Activated CD8-positive, alpha-beta memory T cell treated with anti-CD3 and anti-CD28 coated beads, Interleukin-2, amount 50 U/mL, for 48 hours (primary cell): ENCODE data around the gene MBOAT2.
"Not testable (repeated sequence)": the region's sequence is repeated elsewhere in the genome, so short reads cannot be mapped to it uniquely, and the experiment has no call there.

Source experiments
- DNase-seq: peaks from one replicate; pipeline ENCODE4 v3.0.0-alpha.2; 2020

The MBOAT2 gene

GRCh38 chr2:8989536-8990079 lies 13.9 kb downstream of the MBOAT2 start:
- DNase-seq: no peak

GRCh38 chr2:8987410-8987809 lies 16.1 kb downstream of the MBOAT2 start:
- DNase-seq: no peak

GRCh38 chr2:8986327-8986976 lies 17.0 kb downstream of the MBOAT2 start:
- no peak for DNase-seq

- DNase-seq: no peak
Observed at GRCh38 chr2:8985561-8986326, 17.7 kb downstream of the MBOAT2 start.

GRCh38 chr2:8984855-8985254 lies 18.6 kb downstream of the MBOAT2 start:
- DNase-seq: no peak

- DNase-seq: no peak
Observed at GRCh38 chr2:8984157-8984556, 19.3 kb downstream of the MBOAT2 start.

GRCh38 chr2:8983571-8983970 lies 19.9 kb downstream of the MBOAT2 start:
- no peak for DNase-seq

GRCh38 chr2:8981876-8982275 lies 21.6 kb downstream of the MBOAT2 start:
- no peak for DNase-seq

- no peak for DNase-seq
Observed at GRCh38 chr2:8980096-8980495, 23.4 kb downstream of the MBOAT2 start.

GRCh38 chr2:8977758-8978157 lies 25.7 kb downstream of the MBOAT2 start:
- DNase-seq: no peak

GRCh38 chr2:8976442-8977259 lies 26.8 kb downstream of the MBOAT2 start:
- DNase-seq: no peak

GRCh38 chr2:8974016-8974415 lies 29.5 kb downstream of the MBOAT2 start:
- no peak for DNase-seq

GRCh38 chr2:8973017-8973416 lies 30.5 kb downstream of the MBOAT2 start:
- DNase-seq: not testable (repeated sequence)

GRCh38 chr2:8972535-8972934 lies 30.9 kb downstream of the MBOAT2 start:
- not testable (repeated sequence) for DNase-seq

- not testable (repeated sequence) for DNase-seq
Observed at GRCh38 chr2:8969348-8969747, 34.1 kb downstream of the MBOAT2 start.

GRCh38 chr2:8966123-8966908 lies 37.2 kb downstream of the MBOAT2 start:
- DNase-seq: no peak

- DNase-seq: no peak
Observed at GRCh38 chr2:8965216-8965969, 38.1 kb downstream of the MBOAT2 start.

GRCh38 chr2:8962890-8963289 lies 40.6 kb downstream of the MBOAT2 start:
- no peak for DNase-seq

GRCh38 chr2:8957628-8958027 lies 45.9 kb downstream of the MBOAT2 start:
- DNase-seq: no peak

GRCh38 chr2:8956774-8957173 lies 46.7 kb downstream of the MBOAT2 start:
- no peak for DNase-seq

- DNase-seq: no peak
Observed at GRCh38 chr2:8954990-8955389, 48.5 kb downstream of the MBOAT2 start.

GRCh38 chr2:8953525-8953924 lies 50.0 kb downstream of the MBOAT2 start:
- DNase-seq: no peak
